Activated CD4-positive, alpha-beta T cell treated with anti-CD3 and anti-CD28 coated beads, Interleukin-2, amount 50 U/mL, for 24 hours (primary cell): Measurements from ENCODE around the gene SLC25A25.
"Not testable (repeated sequence)": the region's sequence is repeated elsewhere in the genome, so short reads cannot be mapped to it uniquely, and the experiment has no call there.

ENCODE experiments used
- DNase-seq, 2 donors: peaks; one replicate each; pipeline ENCODE4 v3.0.0-alpha.2; 2020; ENCODE audit warnings: low read depth in 1 of 2, low spot score in 1 of 2

SLC25A25 gene

GRCh38 chr9:128108269-128109049 is 40.4 kb downstream of the SLC25A25 start:
- DNase-seq, result no peak

- DNase-seq, result no peak
Observed at GRCh38 chr9:128109050-128109709, 41.1 kb downstream of the SLC25A25 start.

GRCh38 chr9:128111726-128112125 is 43.7 kb downstream of the SLC25A25 start:
- DNase-seq, result not testable (repeated sequence)

- no peak for DNase-seq
Observed at GRCh38 chr9:128113526-128114325, 45.7 kb downstream of the SLC25A25 start.

GRCh38 chr9:128114326-128115186 is 46.5 kb downstream of the SLC25A25 start:
- no peak for DNase-seq

- no peak for DNase-seq
Observed at GRCh38 chr9:128115187-128116103, 47.4 kb downstream of the SLC25A25 start.

- no peak for DNase-seq
Observed at GRCh38 chr9:128116104-128117083, 48.4 kb downstream of the SLC25A25 start.

- DNase-seq, result peak; percentile 94 to 99
Observed at GRCh38 chr9:128117613-128118471, 49.8 kb downstream of the SLC25A25 start.

- DNase-seq, result no peak
Observed at GRCh38 chr9:128118472-128118857, 50.4 kb downstream of the SLC25A25 start.

- no peak for DNase-seq
Observed at GRCh38 chr9:128118971-128119665, 51.1 kb downstream of the SLC25A25 start.

GRCh38 chr9:128120061-128120740 is 52.2 kb downstream of the SLC25A25 start:
- DNase-seq, result no peak

- DNase-seq, result no peak
Observed at GRCh38 chr9:128120741-128121465, 52.9 kb downstream of the SLC25A25 start.

GRCh38 chr9:128121466-128121810 is 53.4 kb downstream of the SLC25A25 start:
- DNase-seq, result no peak

GRCh38 chr9:128121924-128122808 is 54.1 kb downstream of the SLC25A25 start:
- DNase-seq, result no peak

- DNase-seq, result no peak
Observed at GRCh38 chr9:128122809-128123175, 54.8 kb downstream of the SLC25A25 start.
